Measurements from ENCODE around the gene RAB3IL1. TPM values are rescaled to one million over a fixed set of nuclear protein-coding genes. Genes with fewer than 3 reads are reported as not detected.
A peak's percentile ranks its signal among the peaks of the same experiment; 100 is the strongest.

The RAB3IL1 gene
- total RNA-seq, 1 experiment from 2014 or later, result 2.3 TPM

DNA sequence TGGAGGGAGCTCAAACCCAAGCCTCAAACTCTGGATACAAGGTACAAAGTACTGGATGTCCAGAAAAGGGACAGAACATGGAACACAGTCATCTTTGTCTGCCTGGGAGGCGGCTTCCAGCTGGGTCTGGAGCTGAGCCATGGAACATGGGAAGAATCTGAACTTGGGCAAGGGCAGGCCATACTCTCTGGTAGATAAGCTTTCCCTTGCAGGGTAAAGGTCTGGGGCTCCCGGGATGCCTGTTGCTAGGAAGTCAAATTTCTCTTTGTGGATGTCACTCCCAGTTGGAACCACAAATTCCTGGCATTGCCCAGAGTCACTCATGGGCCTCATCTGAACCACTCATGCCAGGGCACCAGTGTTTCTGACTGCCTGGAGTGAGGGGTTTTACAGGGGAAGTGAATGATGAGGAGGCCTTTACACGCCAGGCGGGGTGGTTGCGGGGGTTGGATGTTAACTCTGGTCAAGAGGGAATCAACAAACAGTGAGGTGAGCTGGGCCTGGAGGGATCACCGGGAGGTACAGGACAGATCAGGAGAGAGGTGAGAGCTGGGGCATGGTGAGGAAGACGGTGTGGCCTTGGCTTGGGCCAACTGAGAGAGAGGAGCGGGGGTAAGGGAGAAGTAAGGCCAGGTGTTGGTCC is 44.3 kb upstream of the RAB3IL1 start:
- peak overlapping the region; percentile 70 for H3K27ac Mint-ChIP-seq (ENCODE audit: low read depth, unreplicated experiment)
- peak; percentile 57 for DNase-seq (ENCODE audit: unreplicated experiment)
- H3K4me3 Mint-ChIP-seq (ENCODE audit: unreplicated experiment), result no peak overlapping the region
- H3K36me3 Mint-ChIP-seq (ENCODE audit: insufficient read depth, unreplicated experiment), result peaks cover 82% of the 10 kb centered on the region
- ChIA-PET CTCF (interaction anchor here (0.6 to 6.7 kb wide), 10 partner anchors 13 to 164 kb away, joined by 3 to 54 read pairs (median 8); partner anchors contain the start of gene BEST1), POLR2A (interaction anchor here (0.8 to 27.4 kb wide), 14 partner anchors 9 to 177 kb away, joined by 3 to 1703 read pairs (median 4); partner anchors contain the start of gene BEST1)
- peaks cover 45% of the 10 kb centered on the region for H3K4me1 Mint-ChIP-seq (ENCODE audit: insufficient read depth, unreplicated experiment)
- no peaks in the 10 kb centered on the region for H3K9me3 Mint-ChIP-seq (ENCODE audit: unreplicated experiment)
- TF ChIP-seq CTCF (IDR thresholded peaks at IDR 0.05; ENCODE audit: unreplicated experiment), result no peak
- intact Hi-C loops (cut with micrococcal nuclease), result loop anchor here (5.0 kb wide), 1 partner anchor 64 kb away; no protein-coding TSS in a partner anchor
- no TSS peak for BruUV-seq (replicated peaks)
- no peaks in the 10 kb centered on the region for H3K27me3 Mint-ChIP-seq (ENCODE audit: insufficient read depth, unreplicated experiment)

GRCh38 chr11:61960532-61960931 is 43.2 kb upstream of the RAB3IL1 start:
- BruUV-seq (replicated peaks), result no TSS peak
- Mint-ChIP-seq H3K36me3 (ENCODE audit: insufficient read depth, unreplicated experiment) (peaks cover 70% of the 10 kb centered on the region), H3K4me3 (ENCODE audit: unreplicated experiment) (no peak overlapping the region), H3K4me1 (ENCODE audit: insufficient read depth, unreplicated experiment) (peaks cover 45% of the 10 kb centered on the region), H3K27me3 (ENCODE audit: insufficient read depth, unreplicated experiment) (no peaks in the 10 kb centered on the region), H3K27ac (ENCODE audit: low read depth, unreplicated experiment) (no peak overlapping the region), H3K9me3 (ENCODE audit: unreplicated experiment) (no peaks in the 10 kb centered on the region)
- ChIA-PET CTCF (interaction anchor here (0.8 to 6.7 kb wide), 7 partner anchors 12 to 163 kb away, joined by 3 to 54 read pairs (median 10); partner anchors contain the start of gene BEST1), POLR2A (interaction anchor here (0.5 to 27.4 kb wide), 9 partner anchors 10 to 745 kb away, joined by 3 to 1703 read pairs (median 3); no protein-coding TSS in a partner anchor)
- intact Hi-C loops (cut with micrococcal nuclease), result loop anchor here (5.0 kb wide), 1 partner anchor 63 kb away; no protein-coding TSS in a partner anchor
- no peak for TF ChIP-seq CTCF (IDR thresholded peaks at IDR 0.05; ENCODE audit: unreplicated experiment)
- no peak for DNase-seq (ENCODE audit: unreplicated experiment)

GRCh38 chr11:61959678-61960077 is 42.3 kb upstream of the RAB3IL1 start:
- H3K4me3 Mint-ChIP-seq (ENCODE audit: unreplicated experiment), result no peak overlapping the region
- POLR2A ChIA-PET, result interaction anchor here (0.6 to 27.4 kb wide), 4 partner anchors 11 to 252 kb away, joined by 3 to 1703 read pairs (median 56); no protein-coding TSS in a partner anchor

More at GRCh38 chr11:61959678-61960077, 42.3 kb upstream of the RAB3IL1 start:
- H3K27me3 Mint-ChIP-seq (ENCODE audit: insufficient read depth, unreplicated experiment), result no peaks in the 10 kb centered on the region
- peaks cover 62% of the 10 kb centered on the region for H3K36me3 Mint-ChIP-seq (ENCODE audit: insufficient read depth, unreplicated experiment)
- peaks cover 46% of the 10 kb centered on the region for H3K4me1 Mint-ChIP-seq (ENCODE audit: insufficient read depth, unreplicated experiment)
- no peak for TF ChIP-seq CTCF (IDR thresholded peaks at IDR 0.05; ENCODE audit: unreplicated experiment)
- BruUV-seq (replicated peaks), result no TSS peak
- H3K27ac Mint-ChIP-seq (ENCODE audit: low read depth, unreplicated experiment), result peak overlapping the region; percentile 63
- intact Hi-C loops (cut with micrococcal nuclease), result loop anchor here (5.0 kb wide), 1 partner anchor 62 kb away; no protein-coding TSS in a partner anchor
- CTCF ChIA-PET, result interaction anchor here (1.1 to 6.7 kb wide), 3 partner anchors 11 to 104 kb away, joined by 4 to 54 read pairs (median 26); partner anchors contain the start of gene BEST1
- no peaks in the 10 kb centered on the region for H3K9me3 Mint-ChIP-seq (ENCODE audit: unreplicated experiment)
- DNase-seq (ENCODE audit: unreplicated experiment), result no peak

All from MCF 10A (cell line).